ENCODE data around the gene PRKAR1B.

PRKAR1B gene

DNA sequence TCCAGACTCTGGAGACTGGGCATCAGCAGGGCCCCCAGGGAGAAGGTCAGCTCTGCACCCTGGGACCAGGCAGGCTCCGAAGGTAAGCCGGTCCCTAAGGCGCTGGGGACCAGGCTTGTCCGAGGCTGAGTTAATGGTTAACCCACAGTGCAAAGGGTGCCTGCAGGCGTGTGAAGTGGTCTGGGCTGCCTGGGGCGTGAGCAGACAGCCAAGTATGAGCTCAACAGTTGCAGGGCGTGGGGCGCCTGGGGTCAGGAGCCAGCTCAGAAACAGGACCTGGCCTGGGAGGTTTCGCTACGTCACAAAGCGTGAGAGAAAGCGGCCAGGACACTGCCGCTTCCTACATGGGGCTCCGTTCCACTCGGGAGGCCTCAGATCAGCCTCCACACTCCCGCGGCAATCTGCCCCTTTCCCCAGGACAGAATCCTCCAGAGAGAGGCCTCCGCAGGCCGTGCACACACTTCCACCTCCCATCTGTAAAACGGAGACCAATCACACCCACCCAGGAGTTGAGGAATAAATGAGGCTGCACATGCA, 223.4 kb downstream of the PRKAR1B start:
- no peak for DNase-seq

DNA sequence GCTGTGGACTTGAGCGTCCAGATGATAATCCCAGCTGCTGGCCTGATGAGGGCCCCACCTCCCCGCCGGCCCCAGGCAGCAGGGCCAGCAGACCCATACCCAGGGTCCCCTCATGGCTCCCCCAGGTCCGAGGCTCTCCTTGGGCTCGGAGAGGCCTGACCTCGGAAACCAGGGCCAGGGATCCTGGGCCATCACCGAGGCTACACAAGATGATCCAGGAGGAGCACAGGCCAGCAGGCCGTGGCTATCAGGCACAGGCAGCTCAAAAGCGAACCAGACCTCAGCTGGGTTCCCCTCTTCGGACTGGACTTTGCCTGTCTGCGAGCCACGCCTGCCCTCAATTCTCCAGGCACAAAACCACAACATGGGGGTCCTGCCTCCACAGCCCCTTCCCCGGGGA, 224.8 kb downstream of the PRKAR1B start:
- DNase-seq = no peak

DNA sequence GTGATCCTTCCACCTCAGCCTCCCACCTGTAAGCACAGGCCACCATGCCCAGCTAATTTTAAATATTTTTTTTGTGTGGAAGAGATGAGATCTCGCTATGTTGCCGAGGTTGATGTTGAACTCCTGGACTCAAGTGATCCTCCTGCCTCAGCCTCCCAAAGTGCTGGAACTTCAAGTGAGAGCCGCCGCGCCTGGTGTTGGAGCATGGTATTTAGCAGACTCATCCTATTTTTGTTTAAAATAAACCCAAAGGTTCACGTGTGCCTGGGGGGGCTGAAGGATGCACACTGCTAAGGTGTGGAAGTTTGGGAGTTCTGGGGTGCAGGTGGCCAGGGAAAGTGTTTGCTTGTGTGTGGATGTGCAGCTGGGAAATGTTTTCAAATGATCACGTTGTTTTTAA, 225.6 kb downstream of the PRKAR1B start:
- DNase-seq = no peak

DNA sequence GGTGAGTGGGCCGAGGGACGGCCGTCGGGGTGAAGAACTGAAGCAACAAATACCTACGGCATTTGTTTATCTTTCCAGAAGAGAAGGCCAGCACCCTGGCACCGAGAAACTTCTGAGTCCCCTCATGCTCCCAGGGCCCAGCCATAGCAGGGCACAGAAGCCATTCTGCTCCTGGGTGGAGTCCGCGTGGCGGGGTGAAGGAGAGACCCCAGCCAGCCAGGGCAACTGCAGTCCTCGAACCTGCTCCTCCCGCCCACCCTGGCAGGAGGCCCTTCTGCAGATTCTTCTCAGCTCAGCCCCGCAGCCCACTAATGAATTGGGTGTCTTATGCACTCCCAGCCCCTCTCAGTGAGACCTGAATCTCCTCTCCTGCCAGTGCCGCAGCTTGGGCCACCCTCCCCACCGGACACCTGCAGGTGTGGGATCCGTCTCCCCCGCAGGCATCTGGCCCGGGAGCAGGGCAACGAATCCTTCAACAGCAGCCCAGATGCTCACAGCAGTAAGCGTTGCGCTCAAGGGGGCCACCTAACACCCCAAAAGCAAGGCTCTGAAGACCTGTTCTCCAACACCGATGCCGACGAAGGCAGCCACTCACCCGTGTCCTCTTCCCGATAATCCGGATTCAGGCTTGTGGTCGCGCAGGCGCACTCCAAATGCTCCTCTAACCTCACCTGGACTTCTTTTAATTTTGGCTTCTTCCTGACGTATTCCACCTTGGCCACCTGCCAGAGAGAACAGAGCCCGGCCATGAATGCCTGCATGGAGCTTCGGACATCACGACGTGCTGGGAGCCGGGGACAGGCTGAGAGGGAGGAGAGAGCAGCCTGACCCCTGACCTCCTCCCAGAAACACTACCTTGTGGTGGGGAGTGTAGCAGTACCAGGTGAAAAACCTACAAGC, 226.3 kb downstream of the PRKAR1B start:
- DNase-seq = no peak

DNA sequence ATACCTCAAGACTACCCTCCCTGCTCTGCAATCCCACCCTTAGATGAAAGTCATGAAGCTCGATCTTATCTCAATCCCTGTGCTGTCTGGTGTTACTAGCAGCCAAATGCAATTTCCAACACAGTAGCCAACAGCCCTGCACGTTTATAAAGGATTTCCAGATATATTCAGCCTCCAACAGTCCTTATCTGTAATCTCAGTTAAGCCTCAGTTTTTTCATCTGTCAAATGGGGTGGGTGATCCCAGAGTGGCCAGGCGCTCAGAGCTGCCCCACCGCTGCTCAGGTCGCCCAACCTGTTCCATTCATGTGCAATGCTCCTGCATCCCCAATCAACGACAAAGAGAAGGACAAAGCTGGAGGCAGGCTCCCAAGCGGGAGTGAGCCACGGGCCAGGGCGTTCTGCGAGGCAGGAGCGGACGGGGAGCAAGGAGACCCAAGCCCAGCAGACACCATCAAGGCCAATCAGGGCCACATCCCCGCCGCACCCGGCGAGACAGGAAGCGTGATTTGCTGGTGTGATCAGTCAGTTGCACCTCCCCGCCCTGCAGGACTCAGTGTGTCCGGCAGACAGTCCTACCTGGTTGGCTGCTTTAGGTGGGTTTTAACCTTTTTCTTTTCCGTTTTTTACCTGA, 227.1 kb downstream of the PRKAR1B start:
- no peak for DNase-seq
